Measurements from ENCODE around the gene DNAJC17.

DNAJC17 gene

DNA sequence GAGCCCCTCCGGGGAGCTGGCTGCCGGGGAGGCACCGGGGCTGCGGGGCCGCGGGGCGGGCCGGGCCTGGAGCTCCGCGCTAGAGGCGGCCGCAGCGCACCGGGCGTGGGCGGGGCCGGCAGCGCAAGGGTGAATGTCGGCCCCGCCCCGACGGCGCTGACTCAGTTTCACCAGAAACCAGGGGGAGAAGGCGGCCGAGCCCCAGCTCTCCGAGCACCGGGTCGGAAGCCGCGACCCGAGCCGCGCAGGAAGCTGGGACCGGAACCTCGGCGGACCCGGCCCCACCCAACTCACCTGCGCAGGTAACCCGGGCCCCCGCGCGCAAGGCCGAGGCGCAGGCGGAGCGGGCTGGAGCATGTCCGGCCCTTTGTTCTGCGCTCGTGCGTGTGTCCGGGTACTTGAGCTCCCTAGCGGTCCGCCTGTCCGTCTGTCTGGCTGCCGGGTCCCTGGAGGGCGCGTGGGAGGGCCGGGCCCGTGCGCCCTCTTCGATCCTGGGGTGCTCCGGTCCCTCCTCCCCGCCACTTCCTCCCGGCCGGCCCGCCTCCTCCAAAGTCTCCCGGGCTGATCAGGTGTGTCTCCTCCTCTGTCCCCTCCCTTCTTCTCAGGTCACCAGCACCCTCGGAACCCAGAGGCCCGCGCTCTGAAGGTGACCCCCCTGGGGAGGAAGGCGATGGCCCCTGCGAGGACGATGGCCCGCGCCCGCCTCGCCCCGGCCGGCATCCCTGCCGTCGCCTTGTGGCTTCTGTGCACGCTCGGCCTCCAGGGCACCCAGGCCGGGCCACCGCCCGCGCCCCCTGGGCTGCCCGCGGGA lies 36.8 kb upstream of the DNAJC17 start, which contains the start of gene SPINT1:
SPINT1 (plus strand) TSS at position 164 of the 811 bp plus-strand sequence; CDS start at position 671, 507 bp downstream.
- Histone ChIP-seq H3K27ac (peak within 1 kb of the TSS; percentile 86), H3K4me3 (ENCODE audit: low read depth, low read length) (peak within 1 kb of the TSS; percentile 88), H3K27me3 (ENCODE audit: control insufficient read depth, insufficient read depth, low read length) (no peaks in the 10 kb centered on the region), H3K9me3 (ENCODE audit: control insufficient read depth, low read length) (no peaks in the 10 kb centered on the region), H3K4me1 (peaks cover 7% of the 10 kb centered on the region), H3K4me2 (ENCODE audit: low read length) (peak within 1 kb of the TSS; percentile 97), H3K36me3 (ENCODE audit: control insufficient read depth, insufficient read depth, low read length) (no peaks in the 10 kb centered on the region), H3K9ac (no peak within 1 kb of the TSS), H2AFZ (peak within 1 kb of the TSS; percentile 74), H3K79me2 (peaks cover 16% of the 10 kb centered on the region)
- TF ChIP-seq CTCF (IDR thresholded peaks at IDR 0.05) = no peak

GRCh38 chr15:40843261-40843884 lies 36.1 kb upstream of the DNAJC17 start:
- peaks cover 16% of the 10 kb centered on the region for H3K79me2 ChIP-seq
- TF ChIP-seq CTCF (IDR thresholded peaks at IDR 0.05) = no peak
- H3K4me3 ChIP-seq (ENCODE audit: low read depth, low read length) = peak overlapping the region; percentile 88
- peak overlapping the region; percentile 86 for H3K27ac ChIP-seq
- H3K36me3 ChIP-seq (ENCODE audit: control insufficient read depth, insufficient read depth, low read length) = no peaks in the 10 kb centered on the region
- H3K4me1 ChIP-seq = peaks cover 7% of the 10 kb centered on the region
- H3K9ac ChIP-seq = no peak overlapping the region
- peak overlapping the region; percentile 70 for H3K4me2 ChIP-seq (ENCODE audit: low read length)
- H3K27me3 ChIP-seq (ENCODE audit: control insufficient read depth, insufficient read depth, low read length) = no peaks in the 10 kb centered on the region
- peak overlapping the region; percentile 56 for H2AFZ ChIP-seq
- H3K9me3 ChIP-seq (ENCODE audit: control insufficient read depth, low read length) = no peaks in the 10 kb centered on the region

- Histone ChIP-seq H3K36me3 (ENCODE audit: control insufficient read depth, insufficient read depth, low read length) (no peaks in the 10 kb centered on the region), H3K4me3 (ENCODE audit: low read depth, low read length) (no peak overlapping the region), H3K27ac (no peak overlapping the region), H2AFZ (no peak overlapping the region), H3K79me2 (peaks cover 12% of the 10 kb centered on the region), H3K4me1 (peaks cover 4% of the 10 kb centered on the region), H3K9ac (no peak overlapping the region), H3K27me3 (ENCODE audit: control insufficient read depth, insufficient read depth, low read length) (no peaks in the 10 kb centered on the region), H3K9me3 (ENCODE audit: control insufficient read depth, low read length) (no peaks in the 10 kb centered on the region), H3K4me2 (ENCODE audit: low read length) (no peak overlapping the region)
- no peak for TF ChIP-seq CTCF (IDR thresholded peaks at IDR 0.05)
These were observed 34.5 kb upstream of the DNAJC17 start for GRCh38 chr15:40841741-40842140.

- no peak for TF ChIP-seq CTCF (IDR thresholded peaks at IDR 0.05)
- Histone ChIP-seq H3K36me3 (ENCODE audit: control insufficient read depth, insufficient read depth, low read length) (no peaks in the 10 kb centered on the region), H3K27me3 (ENCODE audit: control insufficient read depth, insufficient read depth, low read length) (no peaks in the 10 kb centered on the region), H3K79me2 (peaks cover 2% of the 10 kb centered on the region), H3K4me1 (no peaks in the 10 kb centered on the region), H3K4me2 (ENCODE audit: low read length) (no peak overlapping the region), H3K4me3 (ENCODE audit: low read depth, low read length) (no peak overlapping the region), H3K9ac (no peak overlapping the region), H3K9me3 (ENCODE audit: control insufficient read depth, low read length) (no peaks in the 10 kb centered on the region), H3K27ac (no peak overlapping the region), H2AFZ (no peak overlapping the region)
These were observed 31.5 kb upstream of the DNAJC17 start for GRCh38 chr15:40838756-40839155.

Measured in parathyroid adenoma (tissue), 2 donors.